ENCODE data around the gene CBY1. TPM values are rescaled to one million over a fixed set of nuclear protein-coding genes. Genes with fewer than 3 reads are reported as not detected.

The CBY1 gene
- total and polyA plus RNA-seq, 7 donors = 15.4 to 39.5 (median 22.8) TPM

DNA sequence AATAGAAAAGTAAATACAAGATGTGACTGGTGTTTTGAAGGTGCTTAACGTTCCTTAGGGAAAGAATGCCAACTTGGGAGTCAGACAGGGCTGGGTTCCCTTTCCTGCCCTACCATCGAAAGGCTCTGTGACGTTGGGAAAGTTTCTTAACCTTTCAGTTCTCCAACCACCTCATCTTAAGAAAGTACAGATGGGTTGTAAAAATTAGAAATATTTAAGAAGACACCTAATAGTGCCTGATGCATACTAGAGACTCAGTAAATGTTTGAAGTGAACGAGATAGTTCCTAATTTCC is 50.4 kb downstream of the CBY1 start:
- ATAC-seq = no peak
- Histone ChIP-seq H3K27ac (peak overlapping the region; percentile 98), H3K9me3 (no peaks in the 10 kb centered on the region), H3K27me3 (ENCODE audit: insufficient read depth in 3 of 3, low read length in 2 of 3) (no peaks in the 10 kb centered on the region), H3K36me3 (ENCODE audit: insufficient read depth in 1 of 2, low read depth in 1 of 2) (peaks cover 0 to 24% of the 10 kb centered on the region in 2 donors), H3K4me1 (peaks cover 31% of the 10 kb centered on the region), H3K4me3 (peak overlapping the region; percentile 98)
- TF ChIP-seq, protein P1, sequence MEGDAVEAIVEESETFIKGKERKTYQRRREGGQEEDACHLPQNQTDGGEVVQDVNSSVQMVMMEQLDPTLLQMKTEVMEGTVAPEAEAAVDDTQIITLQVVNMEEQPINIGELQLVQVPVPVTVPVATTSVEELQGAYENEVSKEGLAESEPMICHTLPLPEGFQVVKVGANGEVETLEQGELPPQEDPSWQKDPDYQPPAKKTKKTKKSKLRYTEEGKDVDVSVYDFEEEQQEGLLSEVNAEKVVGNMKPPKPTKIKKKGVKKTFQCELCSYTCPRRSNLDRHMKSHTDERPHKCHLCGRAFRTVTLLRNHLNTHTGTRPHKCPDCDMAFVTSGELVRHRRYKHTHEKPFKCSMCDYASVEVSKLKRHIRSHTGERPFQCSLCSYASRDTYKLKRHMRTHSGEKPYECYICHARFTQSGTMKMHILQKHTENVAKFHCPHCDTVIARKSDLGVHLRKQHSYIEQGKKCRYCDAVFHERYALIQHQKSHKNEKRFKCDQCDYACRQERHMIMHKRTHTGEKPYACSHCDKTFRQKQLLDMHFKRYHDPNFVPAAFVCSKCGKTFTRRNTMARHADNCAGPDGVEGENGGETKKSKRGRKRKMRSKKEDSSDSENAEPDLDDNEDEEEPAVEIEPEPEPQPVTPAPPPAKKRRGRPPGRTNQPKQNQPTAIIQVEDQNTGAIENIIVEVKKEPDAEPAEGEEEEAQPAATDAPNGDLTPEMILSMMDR (IDR thresholded peaks at IDR 0.05) = no peak
- 4 to 7% (median 6%) methylated on average over 4 of the region's 4 CpGs for WGBS, 3 donors
- no peak for DNase-seq
- intact Hi-C loops (cut with DNase I) = no loop called here

DNA sequence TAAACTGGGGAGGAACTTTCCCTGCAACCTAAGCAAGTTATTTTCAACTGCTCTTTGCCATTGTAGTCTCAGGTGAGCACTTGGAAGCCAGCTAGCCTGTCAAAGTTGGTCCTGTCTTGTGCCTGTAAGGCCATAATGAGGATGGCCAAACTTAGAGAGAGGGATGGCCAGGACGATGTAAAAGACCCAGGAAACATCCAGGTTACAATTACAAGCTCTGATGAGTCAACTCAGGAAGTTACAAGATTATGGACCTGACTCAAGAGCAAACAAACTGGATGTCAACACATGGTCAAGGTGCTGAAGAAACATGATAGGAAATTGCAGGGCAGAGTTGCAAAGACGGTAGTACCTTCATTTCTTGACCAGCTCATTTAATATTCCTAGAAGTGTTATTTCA is 50.9 kb downstream of the CBY1 start:
- Histone ChIP-seq H3K27me3 (ENCODE audit: insufficient read depth in 3 of 3, low read length in 2 of 3) (no peaks in the 10 kb centered on the region), H3K4me1 (peaks cover 35% of the 10 kb centered on the region), H3K27ac (peak overlapping the region; percentile 98), H3K9me3 (no peaks in the 10 kb centered on the region), H3K4me3 (peak overlapping the region; percentile 98), H3K36me3 (ENCODE audit: insufficient read depth in 1 of 2, low read depth in 1 of 2) (peaks cover 0 to 25% of the 10 kb centered on the region in 2 donors)
- WGBS, 3 donors = 17 to 40% (median 22%) methylated on average over 2 of the region's 2 CpGs
- TF ChIP-seq, protein P1 (IDR thresholded peaks at IDR 0.05) = no peak
- peak in 3 of 4 donors; percentile 9 to 17 (median 12) for ATAC-seq
- intact Hi-C loops (cut with DNase I) = no loop called here
- DNase-seq = no peak

DNA sequence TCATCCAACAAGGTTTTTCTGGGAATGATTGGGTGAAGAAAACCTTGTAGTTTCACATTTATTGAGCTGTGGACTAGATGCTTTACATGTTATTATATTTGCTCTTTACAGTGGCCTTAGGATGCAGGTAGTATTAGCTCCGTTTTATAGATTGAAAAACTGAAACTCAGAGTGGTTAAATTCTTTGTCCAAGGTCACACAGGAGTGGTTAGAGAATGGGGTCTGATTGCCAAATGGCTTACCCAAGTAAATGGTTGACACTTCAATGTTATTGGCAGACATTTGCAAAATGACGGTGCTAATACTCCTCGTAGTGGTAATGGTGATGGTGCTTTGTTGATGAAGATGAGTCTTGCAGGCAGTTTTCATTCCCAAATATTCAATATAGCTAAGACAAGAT is 51.5 kb downstream of the CBY1 start:
- Histone ChIP-seq H3K27ac (no peak overlapping the region), H3K27me3 (ENCODE audit: insufficient read depth in 3 of 3, low read length in 2 of 3) (no peaks in the 10 kb centered on the region), H3K36me3 (ENCODE audit: insufficient read depth in 1 of 2, low read depth in 1 of 2) (peaks cover 0 to 32% of the 10 kb centered on the region in 2 donors), H3K4me3 (peak overlapping the region; percentile 98), H3K4me1 (peaks cover 40% of the 10 kb centered on the region), H3K9me3 (no peaks in the 10 kb centered on the region)
- no peak for DNase-seq
- ATAC-seq = no peak
- 72 to 87% (median 75%) methylated on average over 3 of the region's 3 CpGs for WGBS, 3 donors
- TF ChIP-seq, protein P1 (IDR thresholded peaks at IDR 0.05) = no peak
- intact Hi-C loops (cut with DNase I) = no loop called here

DNA sequence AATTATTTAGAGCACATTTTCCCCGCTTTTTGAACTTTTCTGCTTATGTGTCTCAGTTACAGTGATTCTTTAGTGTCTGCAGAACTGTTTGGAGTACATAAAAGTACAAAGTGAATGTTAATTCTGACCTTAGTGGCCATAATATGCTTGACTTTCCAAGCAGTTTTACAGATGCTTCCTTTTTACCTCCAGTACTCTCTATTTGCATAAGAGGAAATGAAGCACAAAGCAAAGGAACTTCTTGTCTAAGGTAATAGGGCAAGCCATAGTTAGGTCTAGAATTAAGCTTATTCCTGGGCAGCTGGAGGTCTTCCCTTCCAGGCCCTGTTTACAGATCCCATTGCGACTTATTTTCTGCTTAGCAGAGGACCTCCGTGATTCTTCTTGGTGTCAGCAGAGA is 52.9 kb downstream of the CBY1 start:
- DNase-seq = no peak
- no peaks in the 10 kb centered on the region for H3K9me3 ChIP-seq
- H3K27ac ChIP-seq = no peak overlapping the region
- ATAC-seq = no peak
- H3K36me3 ChIP-seq (ENCODE audit: insufficient read depth in 1 of 2, low read depth in 1 of 2) = peaks cover 0 to 33% of the 10 kb centered on the region in 2 donors
- intact Hi-C loops (cut with DNase I) = no loop called here
- TF ChIP-seq, protein P1 (IDR thresholded peaks at IDR 0.05) = no peak
- H3K4me3 ChIP-seq = no peak overlapping the region
- no peaks in the 10 kb centered on the region for H3K27me3 ChIP-seq (ENCODE audit: insufficient read depth in 3 of 3, low read length in 2 of 3)
- WGBS, 3 donors = 74 to 81% (median 76%) methylated on average over 3 of the region's 3 CpGs
- H3K4me1 ChIP-seq = peaks cover 50% of the 10 kb centered on the region

DNA sequence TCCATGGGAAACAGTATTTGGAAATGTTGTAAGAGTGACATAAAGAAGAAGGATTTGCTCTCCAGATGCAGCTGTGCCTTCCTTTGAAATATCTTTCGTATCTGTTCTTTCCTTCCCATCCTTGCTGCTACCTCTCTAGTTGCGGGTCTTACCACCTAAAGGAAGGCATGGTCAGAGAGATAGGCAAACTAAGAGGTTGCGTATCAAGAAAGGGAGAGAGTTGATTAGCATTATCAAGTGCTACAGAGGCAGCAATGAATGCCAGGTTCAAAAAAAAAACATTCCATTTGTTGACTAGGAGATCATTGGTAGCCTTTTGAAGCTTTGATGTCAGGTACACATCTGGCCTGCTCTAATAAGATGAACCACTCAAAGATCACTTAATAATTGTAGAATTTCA is 53.9 kb downstream of the CBY1 start:
- H3K4me1 ChIP-seq = peaks cover 51% of the 10 kb centered on the region
- no peak for ATAC-seq
- H3K4me3 ChIP-seq = no peak overlapping the region
- no peak for DNase-seq
- 92 to 95% (median 92%) methylated on average over 3 of the region's 3 CpGs for WGBS, 3 donors
- no peak overlapping the region for H3K27ac ChIP-seq
- TF ChIP-seq, protein P1 (IDR thresholded peaks at IDR 0.05) = no peak
- intact Hi-C loops (cut with DNase I) = no loop called here
- H3K27me3 ChIP-seq (ENCODE audit: insufficient read depth in 3 of 3, low read length in 2 of 3) = no peaks in the 10 kb centered on the region
- H3K9me3 ChIP-seq = no peaks in the 10 kb centered on the region
- H3K36me3 ChIP-seq (ENCODE audit: insufficient read depth in 1 of 2, low read depth in 1 of 2) = peaks cover 0 to 33% of the 10 kb centered on the region in 2 donors

Data from psoas muscle (tissue), 8 donors.